Activated CD4-positive, alpha-beta memory T cell treated with anti-CD3 and anti-CD28 coated beads for 36 hours (primary cell): ENCODE results near the gene TNIK. TPM values are rescaled to one million over a fixed set of nuclear protein-coding genes. Genes with fewer than 3 reads are reported as not detected.

ENCODE experiments used
- CTCF ChIA-PET: fragments of 350-600 bp; sonication (Branson Sonifier 250); formaldehyde crosslinking; loops from one replicate; lab custom pipeline; 2021; ENCODE audit warnings: antibody characterized with exemption, inconsistent platforms; lab: Charles Lee
- POLR2A ChIA-PET: fragments of 350-600 bp; sonication (Branson Sonifier 250); formaldehyde crosslinking; loops from one replicate; lab custom pipeline; 2021; ENCODE audit warnings: antibody characterized with exemption; lab: Charles Lee
- DNase-seq: peaks from one replicate; pipeline ENCODE4 v3.0.0-alpha.2; 2020
- H3K27ac Mint-ChIP-seq: one replicate; pipeline ENCODE4 v1.8.0; 2021; ENCODE audit warnings: mixed read lengths
- H3K27me3 Mint-ChIP-seq: one replicate; pipeline ENCODE4 v1.8.0; 2021; ENCODE audit warnings: mixed read lengths
- H3K36me3 Mint-ChIP-seq: one replicate; pipeline ENCODE4 v1.8.0; 2021; ENCODE audit warnings: mixed read lengths
- H3K4me1 Mint-ChIP-seq: one replicate; pipeline ENCODE4 v1.8.0; 2021; ENCODE audit warnings: low read depth, mixed read lengths
- H3K4me3 Mint-ChIP-seq: one replicate; pipeline ENCODE4 v1.8.0; 2021; ENCODE audit warnings: mild to moderate bottlenecking, mixed read lengths
- H3K9me3 Mint-ChIP-seq: one replicate; pipeline ENCODE4 v1.8.0; 2021; ENCODE audit warnings: mixed read lengths
- intact Hi-C: fragments of 100-400 bp; cut with micrococcal nuclease; formaldehyde crosslinking; loops from one replicate; pipeline ENCODE4 v1.15.1; 2023
- total RNA-seq, 2 experiments: library from RNA; stranded (reverse); gene quantifications; one replicate each; pipeline ENCODE4 v1.2.3, GENCODE V29; 2021

TNIK gene
- total RNA-seq, 2 experiments from 2014 or later: 22.4 to 27.1 TPM

DNA sequence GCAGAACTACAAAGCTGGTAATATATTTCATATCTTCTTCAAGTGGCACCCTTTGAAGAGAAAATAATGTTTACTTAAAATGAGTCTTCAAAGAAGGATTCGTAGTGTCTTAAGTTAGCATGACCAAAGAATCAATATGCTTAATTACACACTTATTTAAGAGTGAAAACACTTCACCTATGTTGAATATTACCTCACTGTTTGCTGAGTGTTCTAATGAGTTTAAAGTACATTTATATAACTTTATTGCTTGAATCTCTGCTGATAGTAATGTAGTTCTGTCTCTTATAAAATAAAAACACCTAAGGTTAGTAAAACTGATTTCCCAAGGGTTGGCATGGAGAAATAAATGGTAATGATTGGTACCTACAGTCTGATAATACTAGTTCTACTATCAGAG lies 290.3 kb downstream of the TNIK start:
- no peak for DNase-seq
- intact Hi-C loops: loop anchor here (10.0 kb wide), 1 partner anchor 1175 kb away; no protein-coding TSS in a partner anchor
- ChIA-PET CTCF (interaction anchor here (1.8 kb wide), 1 partner anchor 392 kb away, joined by 5 read pairs; no protein-coding TSS in a partner anchor), POLR2A (no interaction called here)
- Mint-ChIP-seq H3K27me3 (no peaks in the 10 kb centered on the region), H3K4me3 (no peak overlapping the region), H3K4me1 (peaks cover 26% of the 10 kb centered on the region), H3K36me3 (peaks cover 29% of the 10 kb centered on the region), H3K9me3 (no peaks in the 10 kb centered on the region), H3K27ac (no peak overlapping the region)

DNA sequence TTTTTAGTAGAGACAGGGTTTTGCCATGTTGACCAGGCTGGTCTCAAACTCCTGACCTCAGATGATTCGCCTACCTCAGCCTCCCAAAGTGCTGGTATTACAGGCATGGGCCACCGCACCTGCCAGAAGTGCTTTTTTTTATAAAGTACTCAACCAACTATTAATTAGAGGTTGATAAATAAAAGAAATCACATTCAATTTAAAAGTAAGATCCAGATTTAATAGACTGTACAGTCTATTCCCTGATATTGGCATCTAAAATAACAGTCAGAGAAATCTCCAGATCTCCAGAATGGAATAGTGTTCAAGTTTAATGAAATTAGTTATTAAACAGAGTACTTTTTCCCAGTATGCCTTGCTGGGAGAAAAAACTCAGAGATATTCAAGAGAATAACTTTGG lies 290.8 kb downstream of the TNIK start:
- H3K27ac Mint-ChIP-seq: no peak overlapping the region
- DNase-seq: no peak
- no peak overlapping the region for H3K4me3 Mint-ChIP-seq
- peaks cover 24% of the 10 kb centered on the region for H3K4me1 Mint-ChIP-seq
- ChIA-PET CTCF (no interaction called here), POLR2A (no interaction called here)
- H3K36me3 Mint-ChIP-seq: peaks cover 28% of the 10 kb centered on the region
- H3K27me3 Mint-ChIP-seq: no peaks in the 10 kb centered on the region
- intact Hi-C loops: loop anchor here (10.0 kb wide), 1 partner anchor 1175 kb away; no protein-coding TSS in a partner anchor
- H3K9me3 Mint-ChIP-seq: no peaks in the 10 kb centered on the region

DNA sequence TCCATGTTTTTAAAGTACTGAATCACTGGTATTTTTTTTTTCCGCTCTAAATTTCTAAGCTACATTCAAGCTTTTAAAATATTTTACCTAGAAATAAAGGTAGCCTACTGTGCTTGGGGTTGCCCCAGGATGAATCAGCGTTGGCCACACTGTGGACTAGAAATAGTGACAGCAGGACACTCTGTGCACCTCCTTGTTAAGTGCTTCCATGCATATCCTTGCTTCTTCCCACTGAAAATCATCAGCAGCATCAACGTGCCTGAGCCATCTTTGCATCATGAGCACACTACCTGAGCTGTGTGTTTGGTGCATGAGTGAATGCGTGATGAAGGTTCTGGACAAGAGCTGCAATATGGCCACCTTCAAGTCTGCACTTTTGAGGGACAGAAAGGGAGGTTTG lies 291.7 kb downstream of the TNIK start:
- intact Hi-C loops: loop anchor here (10.0 kb wide), 1 partner anchor 1176 kb away; no protein-coding TSS in a partner anchor
- Mint-ChIP-seq H3K9me3 (no peaks in the 10 kb centered on the region), H3K27me3 (no peaks in the 10 kb centered on the region), H3K4me1 (peaks cover 21% of the 10 kb centered on the region), H3K36me3 (peaks cover 33% of the 10 kb centered on the region), H3K27ac (no peak overlapping the region), H3K4me3 (no peak overlapping the region)
- ChIA-PET POLR2A (no interaction called here), CTCF (no interaction called here)
- no peak for DNase-seq

DNA sequence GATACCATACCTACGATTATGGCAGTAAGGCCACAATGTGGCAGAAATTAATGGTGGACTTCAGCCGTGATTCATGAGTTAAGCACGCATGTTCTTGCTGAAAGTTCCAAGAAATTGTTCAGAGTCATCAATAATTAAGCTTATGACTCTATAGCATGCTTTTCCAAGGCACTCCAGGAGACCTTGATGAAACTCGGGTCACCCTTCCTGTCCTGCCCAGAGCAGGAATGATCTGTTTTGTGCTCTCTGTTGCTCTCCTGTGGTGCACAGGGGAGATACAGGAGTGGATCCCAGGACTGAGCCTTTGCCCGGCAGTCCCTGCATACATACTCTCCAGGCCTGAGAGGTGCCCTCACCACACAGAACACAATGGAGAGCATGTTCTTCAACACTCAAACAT lies 292.1 kb downstream of the TNIK start:
- Mint-ChIP-seq H3K27ac (no peak overlapping the region), H3K27me3 (no peaks in the 10 kb centered on the region), H3K4me3 (no peak overlapping the region), H3K4me1 (peaks cover 21% of the 10 kb centered on the region), H3K9me3 (peaks cover 2% of the 10 kb centered on the region), H3K36me3 (peaks cover 34% of the 10 kb centered on the region)
- intact Hi-C loops: loop anchor here (10.0 kb wide), 1 partner anchor 1177 kb away; no protein-coding TSS in a partner anchor
- no peak for DNase-seq
- ChIA-PET POLR2A (no interaction called here), CTCF (no interaction called here)

DNA sequence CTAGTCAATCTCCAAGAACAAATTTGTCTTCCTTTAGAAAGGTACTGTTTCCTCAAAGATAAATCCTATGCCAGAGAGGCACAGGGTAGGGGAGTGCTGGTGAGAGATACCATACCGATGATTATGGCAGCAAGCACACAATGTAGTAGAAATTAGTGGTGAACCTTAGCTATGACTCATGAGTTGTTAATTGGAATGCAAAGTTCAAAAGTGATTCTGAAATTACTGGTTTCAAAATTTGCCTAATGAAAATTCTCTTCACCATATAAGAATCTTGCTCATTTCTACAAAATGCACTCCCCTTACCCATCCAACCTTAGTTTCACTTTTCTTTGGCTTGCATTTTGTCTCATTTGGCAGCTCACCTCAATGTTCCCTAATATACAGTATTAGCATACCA lies 294.2 kb downstream of the TNIK start:
- ChIA-PET CTCF (interaction anchor here (0.9 to 2.3 kb wide), 4 partner anchors 21 to 400 kb away, joined by 3 to 21 read pairs (median 4); no protein-coding TSS in a partner anchor), POLR2A (interaction anchor here (0.9 to 1.2 kb wide), 3 partner anchors 23 to 116 kb away, joined by 3 read pairs; no protein-coding TSS in a partner anchor)
- H3K9me3 Mint-ChIP-seq: peaks cover 5% of the 10 kb centered on the region
- H3K27ac Mint-ChIP-seq: peak overlapping the region; percentile 77
- peaks cover 24% of the 10 kb centered on the region for H3K4me1 Mint-ChIP-seq
- peaks cover 37% of the 10 kb centered on the region for H3K36me3 Mint-ChIP-seq
- no peak overlapping the region for H3K4me3 Mint-ChIP-seq
- intact Hi-C loops: loop anchor here (1.0 to 10.0 kb wide), 4 partner anchors 19 to 1179 kb away; no protein-coding TSS in a partner anchor
- H3K27me3 Mint-ChIP-seq: no peaks in the 10 kb centered on the region
- DNase-seq: no peak

DNA sequence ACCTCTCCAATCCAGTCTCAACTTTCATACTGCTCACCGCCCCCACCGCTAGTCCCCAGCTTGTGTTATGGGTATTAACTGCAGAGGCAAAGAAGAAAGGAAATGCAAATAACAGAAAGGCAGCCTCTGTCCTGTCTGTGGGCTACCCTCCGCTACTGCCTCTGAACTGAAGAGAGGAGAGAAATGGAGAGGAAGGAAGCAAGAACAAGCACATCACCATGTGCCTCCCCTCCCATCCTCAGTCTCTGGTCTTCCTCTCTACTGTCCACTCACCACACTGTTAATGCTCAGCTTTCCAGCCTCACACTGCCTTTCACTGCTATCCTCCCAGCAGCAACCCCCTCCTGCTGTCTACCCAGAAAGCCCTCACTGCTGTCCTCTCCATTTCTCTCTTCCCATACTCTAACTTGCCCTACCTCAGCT lies 294.7 kb downstream of the TNIK start:
- intact Hi-C loops: loop anchor here (10.0 kb wide), 1 partner anchor 1179 kb away; no protein-coding TSS in a partner anchor
- DNase-seq: peak; percentile 48
- Mint-ChIP-seq H3K9me3 (peaks cover 5% of the 10 kb centered on the region), H3K4me1 (peaks cover 24% of the 10 kb centered on the region), H3K27ac (peak overlapping the region; percentile 77), H3K36me3 (peaks cover 41% of the 10 kb centered on the region), H3K27me3 (no peaks in the 10 kb centered on the region), H3K4me3 (no peak overlapping the region)
- POLR2A ChIA-PET: interaction anchor here (0.9 to 1.2 kb wide), 3 partner anchors 24 to 116 kb away, joined by 3 read pairs; no protein-coding TSS in a partner anchor
- CTCF ChIA-PET: interaction anchor here (0.9 to 2.3 kb wide), 4 partner anchors 22 to 401 kb away, joined by 3 to 21 read pairs (median 4); no protein-coding TSS in a partner anchor

DNA sequence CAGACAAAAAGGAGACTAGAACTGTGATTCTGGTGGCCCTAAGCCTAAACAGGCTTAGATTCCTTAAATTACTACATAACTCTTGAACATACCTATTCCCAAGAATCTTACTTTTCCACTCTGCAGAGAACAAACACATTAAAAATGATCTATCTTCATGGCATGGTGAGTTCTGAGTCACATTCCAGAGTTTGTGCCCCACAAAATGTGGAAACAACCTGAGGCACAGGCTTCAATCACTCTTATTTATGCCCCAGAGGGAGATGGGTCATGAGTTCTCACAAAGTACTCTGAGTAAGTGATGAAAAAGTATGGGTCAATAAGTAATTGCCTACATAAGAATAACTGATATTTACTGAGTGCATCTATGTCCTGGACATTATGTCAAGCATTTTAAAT lies 296.1 kb downstream of the TNIK start:
- CTCF ChIA-PET: interaction anchor here (0.9 kb wide), 1 partner anchor 297 kb away, joined by 3 read pairs; no protein-coding TSS in a partner anchor
- POLR2A ChIA-PET: no interaction called here
- no peak overlapping the region for H3K27ac Mint-ChIP-seq

DNA sequence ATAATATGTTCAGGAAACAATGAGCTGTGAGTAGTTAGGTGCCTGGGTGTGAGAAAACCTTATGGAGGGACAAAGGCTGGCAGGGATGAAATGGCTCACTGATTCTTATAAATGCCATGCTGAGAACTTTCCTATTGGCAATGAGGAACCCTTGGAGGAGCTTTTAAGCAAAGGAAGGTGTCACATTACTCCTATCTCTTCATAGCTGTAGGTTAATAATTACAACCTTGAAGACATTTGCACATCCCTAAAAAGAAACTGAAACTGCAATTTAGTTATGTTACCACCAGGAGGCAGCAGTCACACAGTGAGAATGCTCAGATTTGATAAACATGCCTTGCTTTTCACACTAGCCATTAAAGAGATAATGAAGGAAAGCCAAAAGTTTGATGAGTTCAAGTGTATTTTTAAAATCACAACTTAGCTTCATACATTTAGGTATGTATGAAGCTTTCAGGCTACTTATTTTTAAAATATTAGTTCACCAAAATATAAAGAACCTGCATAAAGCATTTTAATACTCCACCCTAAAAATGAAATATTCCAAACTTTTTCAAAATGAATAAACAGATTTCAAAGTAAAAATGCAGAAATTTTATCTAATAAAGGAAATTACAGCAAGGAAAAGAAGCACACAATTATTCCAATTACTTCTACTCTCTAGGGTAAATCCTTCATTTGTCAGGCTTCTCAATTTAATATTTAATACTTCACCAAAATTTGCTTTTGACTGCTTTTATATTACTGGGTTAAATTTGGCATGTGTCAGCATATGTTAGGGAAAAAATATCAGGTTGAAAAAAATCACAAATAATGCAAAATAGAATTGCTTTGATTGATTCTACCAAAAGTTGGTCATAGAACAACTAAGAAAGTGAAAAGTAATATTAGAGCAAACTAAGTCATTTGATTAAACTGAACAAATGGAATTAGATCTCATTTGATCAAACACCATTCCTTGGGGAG lies 296.8 kb downstream of the TNIK start:
- POLR2A ChIA-PET: no interaction called here
- H3K36me3 Mint-ChIP-seq: peaks cover 57% of the 10 kb centered on the region
- H3K27ac Mint-ChIP-seq: no peak overlapping the region
- peaks cover 5% of the 10 kb centered on the region for H3K9me3 Mint-ChIP-seq
- H3K4me1 Mint-ChIP-seq: peaks cover 24% of the 10 kb centered on the region
- CTCF ChIA-PET: interaction anchor here (0.6 to 2.5 kb wide), 40 partner anchors 9 to 1178 kb away, joined by 3 to 55 read pairs (median 4); no protein-coding TSS in a partner anchor
- no peak for DNase-seq
- intact Hi-C loops: loop anchor here (1.0 to 10.0 kb wide), 4 partner anchors 297 to 1181 kb away; partner anchors contain the start of gene TNIK
- H3K4me3 Mint-ChIP-seq: no peak overlapping the region
- no peaks in the 10 kb centered on the region for H3K27me3 Mint-ChIP-seq

More for the DNA sequence above, 296.1 kb downstream of the TNIK start:
- DNase-seq: no peak
- H3K36me3 Mint-ChIP-seq: peaks cover 52% of the 10 kb centered on the region
- H3K27me3 Mint-ChIP-seq: no peaks in the 10 kb centered on the region
- H3K4me1 Mint-ChIP-seq: peaks cover 24% of the 10 kb centered on the region
- H3K9me3 Mint-ChIP-seq: peaks cover 5% of the 10 kb centered on the region
- no peak overlapping the region for H3K4me3 Mint-ChIP-seq
- intact Hi-C loops: loop anchor here (10.0 kb wide), 1 partner anchor 1181 kb away; no protein-coding TSS in a partner anchor

DNA sequence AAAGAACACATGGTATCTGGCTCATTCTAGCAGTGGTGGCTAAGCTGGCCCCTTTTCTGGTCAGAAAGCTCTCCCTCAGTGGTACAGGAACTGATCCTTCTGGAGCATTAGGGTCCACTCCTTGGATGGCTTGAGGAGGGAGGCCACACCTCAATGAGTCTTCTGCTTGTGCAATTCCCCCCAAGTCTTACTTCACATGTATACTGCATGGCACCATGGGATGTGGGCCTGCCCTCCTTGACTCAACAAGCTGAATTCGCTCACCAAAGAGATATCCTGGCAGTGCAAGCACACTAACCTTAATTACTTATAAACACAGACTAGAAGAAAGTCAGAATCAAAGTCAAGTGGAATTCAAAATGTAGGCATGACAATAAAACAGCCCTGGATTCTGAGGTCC lies 299.9 kb downstream of the TNIK start:
- no peak overlapping the region for H3K27ac Mint-ChIP-seq
- H3K4me3 Mint-ChIP-seq: no peak overlapping the region
- H3K27me3 Mint-ChIP-seq: no peaks in the 10 kb centered on the region
- H3K36me3 Mint-ChIP-seq: peaks cover 48% of the 10 kb centered on the region
- ChIA-PET CTCF (interaction anchor here (1.6 to 2.0 kb wide), 2 partner anchors 199 to 407 kb away, joined by 3 to 10 read pairs; no protein-coding TSS in a partner anchor), POLR2A (no interaction called here)
- H3K4me1 Mint-ChIP-seq: peaks cover 4% of the 10 kb centered on the region
- peaks cover 5% of the 10 kb centered on the region for H3K9me3 Mint-ChIP-seq
- intact Hi-C loops: loop anchor here (10.0 kb wide), 1 partner anchor 1184 kb away; no protein-coding TSS in a partner anchor
- DNase-seq: no peak

DNA sequence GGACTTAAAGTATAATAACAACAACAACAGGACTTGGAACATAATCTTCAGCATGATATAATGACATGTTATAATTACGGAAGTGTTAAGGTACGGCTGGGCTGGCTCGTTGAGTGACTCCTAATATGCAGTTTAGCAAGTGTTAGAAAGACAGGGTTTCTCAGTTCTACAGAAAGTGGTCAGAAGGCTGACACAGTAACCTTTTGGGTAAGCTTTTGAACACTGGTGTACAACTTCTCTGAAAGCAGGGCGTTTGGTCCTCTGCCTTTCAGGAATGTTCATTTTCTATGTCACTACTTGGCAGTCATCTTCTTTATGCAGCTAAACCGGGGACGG lies 300.4 kb downstream of the TNIK start:
- Mint-ChIP-seq H3K4me3 (no peak overlapping the region), H3K36me3 (peaks cover 47% of the 10 kb centered on the region), H3K4me1 (peaks cover 3% of the 10 kb centered on the region), H3K27ac (no peak overlapping the region), H3K27me3 (no peaks in the 10 kb centered on the region), H3K9me3 (peaks cover 5% of the 10 kb centered on the region)
- ChIA-PET CTCF (interaction anchor here (1.6 to 2.0 kb wide), 2 partner anchors 198 to 407 kb away, joined by 3 to 10 read pairs; no protein-coding TSS in a partner anchor), POLR2A (no interaction called here)
- intact Hi-C loops: loop anchor here (10.0 kb wide), 1 partner anchor 1185 kb away; no protein-coding TSS in a partner anchor
- no peak for DNase-seq

DNA sequence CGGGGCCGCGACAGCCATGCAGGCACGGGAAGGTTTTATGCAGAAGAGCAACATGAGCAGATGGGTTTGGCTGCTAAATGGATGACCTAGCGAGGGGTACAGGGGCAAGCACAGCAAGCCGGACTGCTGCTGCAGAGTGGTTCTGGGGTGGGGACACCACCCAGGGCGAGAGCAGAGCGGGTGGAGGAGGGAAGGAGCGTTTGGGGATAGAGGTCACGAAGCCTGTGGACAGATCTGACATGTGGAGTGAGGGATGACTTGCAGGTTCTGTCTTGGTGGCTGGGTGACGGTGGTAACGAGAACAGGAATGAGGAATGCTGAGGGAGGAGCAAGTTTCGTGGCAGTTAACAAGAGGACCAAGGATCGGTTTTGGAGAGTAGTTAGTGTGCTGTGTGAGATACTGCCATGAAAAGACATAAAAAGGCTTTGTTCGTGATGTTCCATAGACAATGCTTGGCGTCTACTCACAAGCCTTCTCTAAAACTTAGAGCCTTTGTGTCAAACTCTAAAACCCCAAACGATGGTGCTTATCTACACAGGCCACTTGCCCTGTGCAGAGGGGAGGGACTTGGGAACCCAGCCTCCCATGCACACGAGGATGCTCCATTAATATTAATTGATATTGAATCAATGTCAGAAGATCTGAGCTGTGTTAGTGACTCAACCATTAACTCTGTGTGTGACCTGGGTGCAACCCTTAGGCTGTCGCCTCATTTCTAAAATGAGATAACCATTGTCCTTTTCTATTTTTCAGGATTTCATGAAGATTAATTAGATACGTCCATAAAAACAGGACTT lies 301.0 kb downstream of the TNIK start:
- CTCF ChIA-PET: interaction anchor here (2.0 kb wide), 1 partner anchor 408 kb away, joined by 10 read pairs; no protein-coding TSS in a partner anchor
- POLR2A ChIA-PET: no interaction called here
- H3K27ac Mint-ChIP-seq: no peak overlapping the region

More for the DNA sequence above, 301.0 kb downstream of the TNIK start:
- peaks cover 42% of the 10 kb centered on the region for H3K36me3 Mint-ChIP-seq
- intact Hi-C loops: no loop called here
- H3K4me3 Mint-ChIP-seq: no peak overlapping the region
- no peak for DNase-seq
- H3K27me3 Mint-ChIP-seq: no peaks in the 10 kb centered on the region
- H3K4me1 Mint-ChIP-seq: peaks cover 3% of the 10 kb centered on the region
- H3K9me3 Mint-ChIP-seq: peaks cover 5% of the 10 kb centered on the region
